HG02763 (cell line): ENCODE data around the gene JARID2.

Experiments
- ATAC-seq: cut with Tn5 transposase; IDR thresholded peaks from one replicate; pipeline ENCODE4 v1.9.1; 2021; ENCODE audit warnings: mild to moderate bottlenecking, moderate library complexity; ENCODE audit not compliant: unreplicated experiment

The JARID2 gene

DNA sequence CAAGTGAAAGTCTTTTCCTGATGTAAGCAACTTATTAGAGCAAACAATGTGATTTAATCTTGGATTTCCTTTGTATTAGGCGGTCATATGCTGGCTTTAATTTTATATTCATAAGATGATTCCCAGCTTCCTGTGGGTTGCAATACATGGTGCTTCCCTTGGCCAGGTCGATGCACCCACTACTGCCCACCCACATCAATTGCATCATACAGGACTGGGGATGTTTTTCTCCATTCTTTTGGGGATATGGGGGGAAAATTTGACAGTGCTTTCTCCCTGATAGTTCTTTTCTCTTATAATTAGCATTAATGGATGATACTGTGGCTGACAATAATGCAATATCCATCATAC lies 187.6 kb downstream of the JARID2 start:
- no peak for ATAC-seq

DNA sequence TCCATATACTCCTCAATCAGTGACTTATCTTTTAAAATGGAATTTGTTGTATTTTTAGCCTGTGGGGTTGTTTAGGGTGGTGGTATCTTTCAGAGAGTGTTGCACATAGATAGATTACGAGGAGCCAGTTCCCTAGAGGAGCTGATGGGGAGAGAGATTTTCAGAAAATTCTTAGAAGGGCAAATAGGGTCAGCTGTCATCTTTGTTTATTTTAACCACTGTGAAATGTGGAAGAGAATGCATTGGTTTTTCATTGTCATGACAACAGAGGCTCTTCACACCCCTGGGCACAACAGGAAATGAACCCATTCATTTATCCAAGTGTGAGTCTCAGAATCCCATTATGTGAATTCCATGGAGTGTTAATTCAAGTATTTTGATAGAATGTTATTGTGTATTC lies 188.4 kb downstream of the JARID2 start:
- no peak for ATAC-seq

DNA sequence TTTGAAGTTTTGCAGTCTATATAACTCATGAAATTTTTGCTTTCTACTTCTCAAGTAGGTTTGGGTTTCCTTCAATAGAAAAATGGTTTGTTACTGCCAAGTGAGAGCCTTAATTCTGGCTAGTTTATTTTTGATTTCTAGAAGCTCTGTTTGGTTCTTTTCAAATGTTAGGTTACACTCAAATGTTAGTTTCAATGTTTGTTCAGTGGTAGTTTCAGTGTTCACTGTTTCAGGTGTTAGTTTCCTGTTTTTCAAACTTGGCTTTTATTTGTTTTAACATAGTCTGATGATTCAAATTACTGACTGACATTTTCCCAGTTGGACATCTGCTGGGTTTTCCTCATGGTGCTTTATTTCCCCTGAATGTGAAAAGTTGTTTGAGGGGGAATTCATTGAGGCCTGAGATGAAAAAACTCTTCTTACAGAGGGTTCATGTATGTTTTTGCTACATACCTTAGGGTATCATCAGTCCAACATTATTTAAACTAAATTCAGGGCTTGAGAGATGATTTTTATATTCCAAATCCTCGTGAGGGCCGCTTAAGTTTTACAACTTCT lies 189.0 kb downstream of the JARID2 start:
- ATAC-seq = no peak

DNA sequence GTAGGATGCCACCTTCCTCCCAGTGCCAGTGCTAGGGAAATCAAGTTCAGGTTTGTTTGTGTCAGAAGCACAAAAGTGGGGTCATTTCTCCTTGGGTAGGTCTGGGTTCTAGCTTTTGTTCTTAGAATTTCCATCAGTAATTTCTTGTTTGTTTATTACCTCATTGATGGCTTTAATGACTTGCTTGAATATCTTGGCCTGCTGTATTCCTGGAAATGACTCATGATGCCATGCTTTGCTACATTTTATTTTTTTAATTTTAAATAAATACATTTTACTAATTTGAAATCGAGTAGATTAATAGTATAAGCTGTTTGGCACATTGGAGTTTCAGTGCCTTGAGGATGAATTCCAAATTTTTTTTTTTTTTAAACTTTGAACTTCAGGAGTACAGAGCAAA lies 189.6 kb downstream of the JARID2 start:
- no peak for ATAC-seq

DNA sequence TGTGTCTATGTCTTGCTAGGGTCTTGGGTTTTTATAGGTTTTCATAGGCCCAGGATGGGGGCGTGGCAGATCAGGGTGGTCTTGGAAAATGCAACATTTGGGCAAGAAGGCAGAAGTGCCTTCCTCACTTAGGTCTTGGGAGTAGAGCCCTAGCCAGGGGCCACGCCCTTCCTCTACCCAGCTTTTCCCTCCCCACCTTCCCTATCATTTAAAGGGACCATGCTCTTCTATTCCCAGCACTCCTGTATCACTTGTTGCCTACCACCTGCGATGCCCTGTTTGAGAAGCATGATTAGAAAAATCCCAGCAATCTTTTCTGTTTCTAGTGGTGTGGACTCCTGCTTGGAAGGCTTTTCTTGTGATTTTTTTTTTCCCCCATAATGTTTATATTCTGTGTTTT lies 190.6 kb downstream of the JARID2 start:
- ATAC-seq = no peak

DNA sequence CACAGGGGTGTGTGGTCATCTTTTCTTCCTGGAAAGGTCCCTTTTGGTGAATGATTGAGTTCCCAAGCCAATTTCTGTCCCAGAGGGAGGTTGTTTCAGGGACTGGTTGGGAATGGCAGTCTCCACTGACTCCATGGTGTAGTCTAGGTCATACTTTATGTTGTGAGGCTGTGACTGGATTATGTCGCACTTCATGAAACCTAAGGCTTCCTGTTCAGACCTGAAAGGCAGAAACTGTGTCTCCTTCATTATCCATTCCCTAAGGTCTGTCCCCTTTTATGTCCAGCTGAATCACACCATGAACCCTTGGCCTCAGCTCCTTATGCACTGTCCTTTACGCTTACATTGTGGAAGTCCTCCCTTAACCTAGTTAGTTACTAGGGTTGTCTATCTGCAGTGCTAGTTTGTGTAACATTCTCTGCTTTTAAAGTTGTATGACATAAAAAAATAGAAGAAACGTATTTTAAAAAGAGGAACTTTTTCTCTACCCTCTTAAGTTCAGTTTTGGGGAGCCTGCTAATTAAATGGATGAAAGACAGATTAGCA lies 191.3 kb downstream of the JARID2 start:
- no peak for ATAC-seq

DNA sequence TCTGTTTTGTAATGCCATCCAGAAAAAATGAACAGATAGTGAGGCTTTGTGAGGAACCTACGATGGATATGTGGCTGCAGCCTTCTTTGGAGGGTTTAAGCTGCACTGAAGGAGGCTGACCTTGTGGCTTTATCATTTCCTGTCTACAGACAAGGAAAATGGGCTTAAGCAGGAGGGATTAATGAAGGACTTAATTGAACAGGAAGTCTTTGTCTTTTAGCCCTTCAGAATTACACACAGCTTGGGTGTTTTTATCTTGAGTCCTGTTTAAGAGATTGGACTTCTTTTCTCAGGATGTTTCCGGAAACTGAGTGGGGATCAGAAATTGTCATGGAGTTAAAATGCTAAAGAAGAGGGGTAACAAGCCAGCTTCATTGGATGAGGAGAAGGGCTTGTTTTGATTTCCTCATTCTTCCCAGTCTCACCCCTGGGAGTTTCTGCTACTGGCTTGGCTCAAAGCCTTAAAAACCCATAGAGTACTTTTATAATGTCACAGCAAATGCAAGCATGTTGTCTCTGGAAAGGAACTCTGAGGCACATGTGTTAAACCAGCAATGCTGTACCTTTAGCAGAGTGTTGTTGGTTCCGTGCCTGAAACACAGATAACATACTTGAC lies 193.6 kb downstream of the JARID2 start:
- ATAC-seq = no peak

DNA sequence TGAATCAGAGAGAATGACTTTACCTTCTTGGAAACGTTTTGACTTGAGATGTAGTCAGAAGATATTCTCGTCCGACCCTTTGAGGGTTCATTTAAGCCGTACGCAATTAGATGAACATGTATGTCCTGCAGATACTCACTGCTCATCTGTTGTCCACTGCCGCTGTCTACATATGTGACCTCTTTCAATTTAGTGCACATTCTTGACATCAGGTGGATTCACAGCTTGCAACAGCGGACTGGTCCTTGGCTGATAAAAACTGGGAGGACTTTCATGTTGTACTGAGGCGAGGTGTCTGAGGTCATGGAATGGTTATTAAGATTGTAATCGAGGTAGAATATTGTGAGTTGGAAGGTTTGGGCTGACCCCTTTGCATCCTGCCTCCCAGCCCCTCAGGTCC lies 194.2 kb downstream of the JARID2 start:
- ATAC-seq = no peak

DNA sequence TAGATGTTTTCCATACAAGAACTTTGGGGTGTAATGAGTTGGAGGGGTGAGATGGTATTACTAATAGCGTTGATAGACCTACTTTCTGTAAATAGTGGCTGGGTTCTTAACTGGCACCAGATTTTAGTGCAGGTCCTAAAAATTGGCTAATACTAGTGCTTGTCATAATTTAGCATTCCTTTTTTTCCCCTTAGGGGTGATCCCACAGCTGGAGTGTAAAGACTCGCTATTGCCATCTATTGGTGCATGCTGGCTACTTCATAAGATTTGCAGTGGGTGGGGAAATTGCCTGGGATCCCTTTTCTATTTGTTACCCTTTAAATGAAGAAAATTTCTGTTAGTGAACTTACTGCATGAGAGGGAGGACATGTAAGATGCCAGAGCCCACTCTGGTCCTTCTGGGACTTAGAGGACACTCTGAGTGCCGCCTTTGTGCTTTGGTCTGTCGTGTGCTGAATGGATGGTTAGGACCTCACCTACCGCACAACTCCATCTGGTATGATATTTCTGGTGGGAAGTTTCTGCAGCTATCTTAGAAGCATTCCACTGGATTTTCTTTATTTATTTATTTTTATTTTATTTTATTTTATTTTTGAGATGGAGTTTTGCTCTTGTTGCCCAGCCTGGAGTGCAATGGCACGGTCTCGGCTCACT lies 195.5 kb downstream of the JARID2 start:
- no peak for ATAC-seq

DNA sequence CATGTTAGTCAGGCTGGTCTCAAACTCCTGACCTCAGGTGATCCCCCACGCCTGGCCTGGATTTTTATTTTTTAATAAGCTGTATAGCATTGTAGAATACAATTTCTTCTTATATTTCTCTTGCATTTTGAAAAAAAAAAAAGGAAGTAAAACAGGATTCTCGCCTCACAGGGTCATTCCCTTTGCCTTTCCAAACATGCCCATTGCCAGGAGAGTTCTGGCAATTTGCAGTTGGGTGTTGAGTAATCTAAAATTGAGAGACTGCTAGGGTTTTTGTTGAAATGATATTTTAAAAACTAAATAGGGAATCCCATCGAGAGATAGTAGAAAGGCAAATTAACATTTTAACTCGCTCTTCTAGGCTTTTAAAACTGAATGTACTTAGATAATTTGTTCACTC lies 196.1 kb downstream of the JARID2 start:
- no peak for ATAC-seq

DNA sequence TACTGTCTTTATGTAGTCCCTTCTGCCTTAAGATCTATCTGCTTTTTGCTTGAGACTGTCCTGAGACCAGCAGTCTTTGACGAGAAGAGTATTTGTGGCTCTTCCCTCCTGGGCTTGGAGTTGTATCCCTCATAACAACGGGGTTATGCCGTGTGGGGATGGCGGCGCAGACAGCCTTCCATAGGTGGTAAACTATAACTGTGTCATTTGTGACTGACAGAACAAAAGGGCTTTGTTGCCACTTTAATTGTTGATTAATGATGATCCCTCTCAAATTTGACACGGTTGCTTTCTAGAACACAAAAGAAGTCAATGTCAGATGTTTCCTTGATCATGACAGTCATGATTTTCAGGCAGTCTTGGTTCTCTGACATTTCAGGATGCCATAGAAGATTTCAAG lies 196.6 kb downstream of the JARID2 start:
- ATAC-seq = no peak

DNA sequence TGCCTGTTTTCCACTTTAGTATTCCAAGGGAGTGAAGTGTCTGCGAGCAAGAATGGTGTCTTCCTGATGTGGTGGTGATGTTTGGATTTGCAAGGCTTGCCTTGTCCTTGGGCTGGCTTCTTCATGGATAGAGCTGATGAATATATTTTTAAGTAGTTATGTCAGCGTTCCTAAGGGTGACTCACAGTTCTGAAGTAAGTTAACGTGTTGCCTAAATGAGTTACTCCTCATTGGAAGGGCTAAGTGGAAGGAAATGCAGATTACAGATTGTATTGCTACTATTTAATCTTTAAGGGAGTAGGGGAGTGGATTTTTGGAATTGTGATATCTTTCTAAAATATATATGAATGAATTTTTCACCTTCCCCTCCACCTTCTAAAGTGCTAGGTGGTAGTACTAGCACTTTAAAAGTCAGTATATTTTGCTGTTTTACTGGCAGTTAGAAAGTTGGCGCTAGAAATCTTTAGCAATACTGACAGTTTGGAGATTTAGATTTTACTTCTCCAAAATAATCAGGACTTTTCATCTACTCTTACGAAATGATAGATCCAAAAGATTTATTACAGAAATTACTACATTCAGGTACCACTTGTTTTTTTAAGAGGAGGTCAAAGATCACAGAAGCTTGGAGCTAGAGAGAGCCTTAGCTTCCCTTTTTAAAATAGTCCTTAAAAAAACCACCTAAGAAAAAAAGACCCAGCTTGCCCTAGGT lies 197.4 kb downstream of the JARID2 start:
- ATAC-seq = no peak

DNA sequence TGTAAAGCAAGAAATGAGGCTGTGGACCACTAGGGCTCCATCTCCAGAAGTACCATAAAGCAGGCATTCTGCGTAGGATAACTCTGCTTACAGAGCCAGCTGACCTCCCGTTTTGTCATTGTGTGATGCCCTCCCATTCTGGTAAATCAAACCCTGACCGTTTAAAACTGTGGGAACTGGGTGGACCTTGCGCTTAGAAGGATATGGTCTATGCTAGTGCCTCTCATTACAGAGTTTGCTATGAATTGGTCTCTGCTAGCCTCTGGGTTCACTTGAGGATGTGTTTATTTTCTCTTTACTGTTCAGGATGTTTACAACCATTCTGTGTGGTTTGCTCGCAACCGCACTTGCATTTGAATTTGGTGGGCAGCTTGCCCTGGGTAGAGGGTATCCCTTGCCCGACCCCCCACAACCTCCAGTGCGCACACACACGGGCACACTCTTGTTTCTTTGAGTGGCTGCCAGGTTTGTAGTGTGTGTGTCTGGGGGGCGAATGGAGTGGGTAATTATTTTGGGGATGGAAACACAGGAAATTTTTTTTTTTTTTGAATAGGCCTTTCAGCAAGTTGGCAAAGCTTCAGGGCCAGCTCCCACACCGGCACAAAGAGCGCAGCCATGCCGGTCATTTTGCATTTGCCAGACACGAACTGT lies 198.3 kb downstream of the JARID2 start:
- ATAC-seq = no peak

DNA sequence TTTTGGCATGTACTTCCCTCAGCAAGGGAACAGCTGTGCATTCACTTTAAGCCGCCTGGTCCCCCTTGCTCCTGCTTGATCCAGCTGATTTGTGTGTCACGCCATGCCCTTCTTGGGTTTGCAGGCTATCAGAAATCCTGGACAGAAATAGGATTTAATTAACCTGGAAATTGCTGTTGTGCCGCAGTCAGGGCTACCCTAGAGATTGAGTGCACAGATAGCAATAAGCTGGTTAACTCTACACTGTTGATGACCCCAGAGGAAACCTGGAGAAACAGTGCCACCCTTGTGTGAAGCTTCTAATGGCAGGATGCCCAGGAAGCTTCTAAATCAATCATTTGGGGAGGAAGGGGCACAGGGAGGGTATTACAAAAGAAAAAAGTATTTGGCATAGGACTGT lies 199.0 kb downstream of the JARID2 start:
- no peak for ATAC-seq

DNA sequence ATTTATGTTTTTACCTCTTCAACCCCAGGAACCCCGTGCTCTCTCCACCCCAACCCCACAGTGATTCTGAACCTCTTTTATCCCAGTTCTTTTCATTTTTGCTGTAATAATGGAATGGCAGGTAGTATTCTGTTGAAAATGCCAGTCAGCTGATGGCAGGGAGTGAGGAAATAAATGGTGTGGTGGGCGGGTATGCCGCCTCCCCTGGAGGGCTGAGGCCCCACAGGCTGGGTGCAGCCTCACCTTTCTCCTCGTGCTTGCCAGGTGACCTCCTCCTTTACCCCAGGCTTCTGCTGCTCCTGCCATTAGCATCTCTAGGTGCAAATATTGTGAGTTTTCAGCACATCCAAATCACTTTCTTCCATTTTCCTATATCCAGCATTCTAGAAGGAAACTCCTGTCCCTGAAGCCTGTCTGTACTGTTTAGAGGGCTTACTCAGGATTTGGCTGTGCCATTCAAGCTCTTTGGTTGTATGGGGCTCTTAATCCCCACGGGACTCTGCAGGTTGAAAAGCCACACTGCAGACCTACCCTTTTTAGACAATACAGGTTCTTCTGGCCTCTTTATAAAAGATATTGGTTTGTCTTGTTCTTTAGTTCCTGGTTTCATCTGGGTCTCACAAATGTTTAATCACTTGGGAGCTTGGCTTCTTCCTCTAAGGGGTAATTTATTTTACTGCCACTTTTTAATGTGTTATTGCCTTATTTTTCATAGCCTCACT lies 201.8 kb downstream of the JARID2 start:
- ATAC-seq = no peak

DNA sequence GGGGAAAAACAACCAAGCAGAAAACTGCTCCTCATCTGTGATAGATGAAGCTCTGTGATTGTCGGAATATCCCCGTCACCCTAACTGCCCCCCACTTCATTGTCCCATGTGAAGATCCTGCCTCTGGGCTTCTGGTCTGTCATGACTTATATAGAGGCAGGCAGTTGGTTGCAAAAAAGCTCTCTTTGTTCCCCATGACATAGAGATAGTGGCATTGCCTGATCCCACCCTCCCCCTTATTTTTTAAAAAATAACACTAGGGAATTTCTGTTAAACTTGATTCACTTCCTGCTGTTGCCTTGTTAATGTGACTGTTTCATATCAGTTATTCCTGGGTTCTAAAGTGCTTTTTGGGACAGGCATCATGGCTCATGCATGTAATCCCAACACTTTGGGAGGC lies 203.1 kb downstream of the JARID2 start:
- no peak for ATAC-seq

DNA sequence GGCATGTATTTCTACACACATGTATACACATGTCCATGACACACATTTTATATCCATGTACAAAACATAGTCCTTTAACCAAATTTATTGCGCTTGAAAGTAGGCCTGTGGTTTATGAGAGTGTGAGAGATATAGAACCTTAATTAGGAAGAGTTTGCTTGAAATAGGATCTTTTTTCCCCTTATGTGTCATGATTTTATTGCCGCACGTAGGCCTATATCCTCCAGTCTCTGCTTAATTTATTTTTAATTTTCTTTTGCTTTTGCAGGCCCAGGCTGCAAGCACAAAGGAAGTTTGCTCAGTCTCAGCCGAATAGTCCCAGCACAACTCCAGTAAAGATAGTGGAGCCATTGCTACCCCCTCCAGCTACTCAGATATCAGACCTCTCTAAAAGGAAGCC lies 205.9 kb downstream of the JARID2 start:
- ATAC-seq = no peak

DNA sequence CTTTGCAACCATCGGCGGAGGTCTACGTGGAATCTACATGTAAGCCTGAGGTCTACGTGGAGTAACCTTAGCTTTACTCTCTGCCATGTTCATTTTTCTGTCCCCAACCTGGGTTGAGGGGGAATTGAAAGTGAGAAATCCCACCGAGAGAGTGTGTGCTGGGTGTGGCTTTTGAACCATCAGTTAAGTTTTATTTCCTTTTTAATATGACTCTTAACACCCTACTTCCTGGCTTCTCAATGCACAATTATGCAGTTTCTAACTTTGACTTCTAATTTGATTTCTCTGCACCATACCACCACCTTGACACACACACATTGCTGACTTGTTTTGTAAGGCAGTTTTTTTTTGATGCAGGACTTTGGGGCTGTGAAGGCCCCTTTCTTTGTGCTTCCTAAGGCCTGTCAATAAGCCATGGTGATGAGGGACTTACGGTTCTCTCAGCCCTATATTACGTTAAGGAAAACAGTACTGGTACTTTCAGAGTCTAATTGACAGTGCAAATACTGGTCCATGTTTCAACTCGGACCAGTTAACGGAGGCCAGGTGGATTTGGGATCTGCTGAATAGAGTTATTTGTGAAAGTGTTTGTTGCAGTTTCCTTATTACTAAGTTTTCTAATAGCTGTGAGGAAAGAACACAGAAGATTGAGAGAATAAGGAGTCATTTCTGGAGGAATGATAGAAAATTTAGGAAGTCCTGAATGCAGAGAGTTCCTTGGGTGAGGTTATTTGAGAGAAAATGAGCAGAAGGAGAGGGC lies 206.5 kb downstream of the JARID2 start:
- ATAC-seq = no peak

DNA sequence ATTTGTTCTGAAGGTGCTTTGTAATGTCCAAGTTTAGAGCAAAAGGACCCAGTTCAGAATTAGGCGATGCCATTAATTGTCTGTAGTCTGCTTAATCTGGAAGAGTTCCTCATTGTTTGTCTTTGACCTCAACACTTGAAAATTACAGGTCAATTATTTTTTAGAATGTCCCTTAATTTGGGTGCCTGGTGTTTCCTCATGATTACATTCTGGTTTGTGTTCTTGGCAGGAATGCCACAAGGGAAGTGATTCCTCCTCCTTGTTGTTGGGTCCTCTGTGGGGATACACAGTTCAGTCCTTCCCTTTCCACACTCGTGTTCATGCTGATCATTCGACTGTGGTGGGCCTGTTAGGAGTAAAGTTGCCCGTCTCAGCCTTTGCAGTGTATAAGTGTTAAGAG lies 207.3 kb downstream of the JARID2 start:
- no peak for ATAC-seq

DNA sequence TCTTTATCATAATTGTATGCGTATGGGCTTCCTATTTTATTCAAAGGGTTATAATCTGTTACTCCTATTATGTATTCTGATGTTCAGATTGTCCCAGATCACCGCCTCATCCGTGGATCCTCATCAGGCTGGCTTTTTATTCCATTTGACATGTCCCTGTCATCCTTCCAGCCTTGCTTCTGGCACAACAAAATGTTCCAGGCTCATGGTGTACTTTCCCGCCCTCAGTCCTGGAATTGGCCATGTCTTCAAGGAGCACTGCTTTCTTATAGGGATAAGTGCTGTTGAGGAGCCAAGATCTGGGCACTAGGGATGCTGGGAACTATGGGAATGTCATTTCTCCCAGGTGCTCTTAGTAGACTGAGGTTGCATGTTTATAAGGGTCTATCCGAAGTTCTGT lies 207.8 kb downstream of the JARID2 start:
- ATAC-seq = no peak
